Gastrocnemius medialis (tissue), 4 donors: ENCODE results near the gene HTR3D.
"Not testable (repeated sequence)": the region's sequence is repeated elsewhere in the genome, so short reads cannot be mapped to it uniquely, and the experiment has no call there.

Experiments
- POLR2A ChIP-seq, 2 donors: fragments of 450-650 bp; IDR thresholded peaks; one replicate each; pipeline ENCODE4 v1.6.1; 2017; ENCODE audit warnings: antibody characterized with exemption in 2 of 2, mild to moderate bottlenecking in 2 of 2, moderate library complexity in 2 of 2
- TF ChIP-seq, protein P1 (sequence below), 5 experiments: fragments of 450-650 bp in 3 of 5; fragments of 200-600 bp in 2 of 5; sonication (generic) in 2 of 5; IDR thresholded peaks in 4 of 5; conservative IDR thresholded peaks in 1 of 5; 1 replicate in 4 of 5; 2 replicates in 1 of 5; pipeline ENCODE4 v1.5.1; 2016 to 2019; ENCODE audit warnings: antibody characterized with exemption in 5 of 5, mild to moderate bottlenecking in 3 of 5, moderate library complexity in 3 of 5

- not testable (repeated sequence) for TF ChIP-seq POLR2A (IDR thresholded peaks at IDR 0.05)
- TF ChIP-seq, protein P1, sequence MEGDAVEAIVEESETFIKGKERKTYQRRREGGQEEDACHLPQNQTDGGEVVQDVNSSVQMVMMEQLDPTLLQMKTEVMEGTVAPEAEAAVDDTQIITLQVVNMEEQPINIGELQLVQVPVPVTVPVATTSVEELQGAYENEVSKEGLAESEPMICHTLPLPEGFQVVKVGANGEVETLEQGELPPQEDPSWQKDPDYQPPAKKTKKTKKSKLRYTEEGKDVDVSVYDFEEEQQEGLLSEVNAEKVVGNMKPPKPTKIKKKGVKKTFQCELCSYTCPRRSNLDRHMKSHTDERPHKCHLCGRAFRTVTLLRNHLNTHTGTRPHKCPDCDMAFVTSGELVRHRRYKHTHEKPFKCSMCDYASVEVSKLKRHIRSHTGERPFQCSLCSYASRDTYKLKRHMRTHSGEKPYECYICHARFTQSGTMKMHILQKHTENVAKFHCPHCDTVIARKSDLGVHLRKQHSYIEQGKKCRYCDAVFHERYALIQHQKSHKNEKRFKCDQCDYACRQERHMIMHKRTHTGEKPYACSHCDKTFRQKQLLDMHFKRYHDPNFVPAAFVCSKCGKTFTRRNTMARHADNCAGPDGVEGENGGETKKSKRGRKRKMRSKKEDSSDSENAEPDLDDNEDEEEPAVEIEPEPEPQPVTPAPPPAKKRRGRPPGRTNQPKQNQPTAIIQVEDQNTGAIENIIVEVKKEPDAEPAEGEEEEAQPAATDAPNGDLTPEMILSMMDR (IDR thresholded peaks at IDR 0.05 in 4 of 5, conservative IDR thresholded peaks at IDR 0.05 in 1 of 5), result not testable (repeated sequence)
Measured at GRCh38 chr3:184071142-184071541, 39.6 kb downstream of the HTR3D start.
